Testis (tissue), 3 donors: Measurements from ENCODE around the gene HS3ST5. TPM values are rescaled to one million over a fixed set of nuclear protein-coding genes. Genes with fewer than 3 reads are reported as not detected.

Experiments
- DNase-seq: peaks from one replicate; pipeline ENCODE4 v3.0.0-alpha.2; 2019
- H3K27ac ChIP-seq, 2 donors: fragments of 200-600 bp; sonication (generic); one replicate each; pipeline ENCODE4 v1.5.1; 2019
- H3K27me3 ChIP-seq: fragments of 200-600 bp; sonication (generic); one replicate; pipeline ENCODE4 v1.5.1; 2019
- H3K36me3 ChIP-seq: fragments of 200-600 bp; sonication (generic); one replicate; pipeline ENCODE4 v1.5.1; 2017; ENCODE audit warnings: low read depth; ENCODE audit errors: missing control alignments
- H3K4me1 ChIP-seq: fragments of 200-600 bp; sonication (generic); one replicate; pipeline ENCODE4 v1.5.1; 2019
- H3K4me3 ChIP-seq, 2 donors: fragments of 200-600 bp; sonication (generic); one replicate each; pipeline ENCODE4 v1.5.1; 2017 to 2019
- H3K9me3 ChIP-seq: fragments of 200-600 bp; sonication (generic); one replicate; pipeline ENCODE4 v1.5.1; 2017
- CTCF ChIP-seq, 3 experiments: fragments of 450-650 bp in 2 of 3; fragments of 200-600 bp in 1 of 3; sonication (generic) in 1 of 3; IDR thresholded peaks; one replicate each; pipeline ENCODE4 v1.5.1; 2016 to 2019; ENCODE audit warnings: antibody characterized with exemption in 3 of 3, mild to moderate bottlenecking in 2 of 3, moderate library complexity in 1 of 3
- POLR2A ChIP-seq: fragments of 450-650 bp; IDR thresholded peaks from one replicate; pipeline ENCODE4 v1.6.1; 2017; ENCODE audit warnings: antibody characterized with exemption, mild to moderate bottlenecking, moderate library complexity
- WGBS, 2 donors: methylation state at CpG; one replicate each; pipeline ENCODE4 v1.1.5; 2018; 5-methylcytosine and 5-hydroxymethylcytosine counted together
- intact Hi-C: fragments of 100-400 bp; cut with DNase I; formaldehyde crosslinking; loops from one replicate; pipeline ENCODE4 v1.15.1; 2023; ENCODE audit warnings: low total_unique reads
- polyA plus RNA-seq: library from polyadenylated mRNA; stranded (reverse); fragments of 350-450 nt; fragmentation: Illumina TruSeq; extraction: RNeasy Lipid Tissue Mini Kit (QIAGEN cat#74804); gene quantifications from one replicate; pipeline ENCODE4 v1.2.3, GENCODE V29; 2014; ENCODE audit warnings: low read depth, low replicate concordance; ENCODE audit not compliant: insufficient read depth
- total RNA-seq, 2 donors: library from RNA; depleted of rRNA; stranded (reverse); fragments of >200 nt; gene quantifications; one replicate each; pipeline ENCODE4 v1.2.3, GENCODE V29; 2016

Gene HS3ST5
- total and polyA plus RNA-seq, 3 donors from 2014 or later: 0.12 to 0.20 (median 0.16) TPM

DNA sequence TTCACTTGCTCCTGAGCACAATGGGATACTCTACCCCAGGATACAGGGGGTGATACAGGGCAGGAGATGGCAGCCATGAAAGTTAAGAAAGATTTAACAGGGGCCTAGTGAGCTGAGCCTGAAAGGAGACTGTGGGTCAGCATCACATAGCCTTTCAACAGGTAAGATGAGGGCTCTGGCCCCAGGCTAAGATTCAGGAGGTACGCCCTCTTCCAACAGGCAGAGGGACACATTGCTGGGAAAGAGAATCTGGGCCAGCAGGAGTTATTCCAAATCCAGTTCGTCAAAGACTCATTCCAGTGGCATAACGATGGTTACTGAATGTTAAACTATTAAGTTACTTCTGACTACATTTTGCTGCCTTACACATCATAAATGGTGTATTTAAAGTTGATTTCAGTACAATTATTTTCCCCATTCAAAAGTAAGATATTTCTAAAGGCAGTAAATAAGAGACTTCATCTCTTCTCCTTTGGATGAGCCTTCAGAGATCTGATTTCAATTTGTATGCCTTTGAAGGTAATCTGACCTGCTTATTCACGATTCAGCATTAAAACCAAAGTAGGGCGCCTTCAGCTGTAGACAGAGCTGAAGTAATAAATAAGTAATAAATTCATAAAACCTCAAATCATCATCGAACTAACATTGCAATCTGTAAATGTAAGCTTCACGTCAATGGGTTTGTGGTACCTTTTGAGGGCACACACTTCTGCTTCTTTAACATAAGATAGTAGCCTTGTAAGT is 62.4 kb downstream of the HS3ST5 start:
- no peaks in the 10 kb centered on the region for H3K9me3 ChIP-seq
- H3K4me3 ChIP-seq: no peak overlapping the region
- DNase-seq: no peak
- H3K27ac ChIP-seq: no peak overlapping the region
- 86% methylated on average over 7 of the region's 7 CpGs for WGBS, 2 donors
- no peaks in the 10 kb centered on the region for H3K4me1 ChIP-seq
- H3K27me3 ChIP-seq: no peaks in the 10 kb centered on the region
- intact Hi-C loops: no loop called here
- H3K36me3 ChIP-seq: no peaks in the 10 kb centered on the region
- TF ChIP-seq CTCF (IDR thresholded peaks at IDR 0.05): no peak
- TF ChIP-seq POLR2A: no peak

GRCh38 chr6:114277220-114277619 is 65.6 kb downstream of the HS3ST5 start:
- intact Hi-C loops: no loop called here
- no peak overlapping the region for H3K4me3 ChIP-seq
- WGBS, 2 donors: 56 to 66% methylated on average over 2 of the region's 2 CpGs
- no peak overlapping the region for H3K27ac ChIP-seq
- no peak for DNase-seq
- no peaks in the 10 kb centered on the region for H3K4me1 ChIP-seq
- no peak for TF ChIP-seq CTCF (IDR thresholded peaks at IDR 0.05)
- no peak for TF ChIP-seq POLR2A
- H3K27me3 ChIP-seq: no peaks in the 10 kb centered on the region
- no peaks in the 10 kb centered on the region for H3K9me3 ChIP-seq
- H3K36me3 ChIP-seq: no peaks in the 10 kb centered on the region

- Histone ChIP-seq H3K9me3 (no peaks in the 10 kb centered on the region), H3K36me3 (no peaks in the 10 kb centered on the region), H3K4me3 (no peak overlapping the region), H3K4me1 (no peaks in the 10 kb centered on the region), H3K27me3 (no peaks in the 10 kb centered on the region), H3K27ac (no peak overlapping the region)
- 81 to 82% methylated on average over 2 of the region's 2 CpGs for WGBS, 2 donors
- intact Hi-C loops: no loop called here
- no peak for TF ChIP-seq CTCF (IDR thresholded peaks at IDR 0.05)
- TF ChIP-seq POLR2A: no peak
- DNase-seq: no peak
Measured at GRCh38 chr6:114276783-114277182, 66.0 kb downstream of the HS3ST5 start.

DNA sequence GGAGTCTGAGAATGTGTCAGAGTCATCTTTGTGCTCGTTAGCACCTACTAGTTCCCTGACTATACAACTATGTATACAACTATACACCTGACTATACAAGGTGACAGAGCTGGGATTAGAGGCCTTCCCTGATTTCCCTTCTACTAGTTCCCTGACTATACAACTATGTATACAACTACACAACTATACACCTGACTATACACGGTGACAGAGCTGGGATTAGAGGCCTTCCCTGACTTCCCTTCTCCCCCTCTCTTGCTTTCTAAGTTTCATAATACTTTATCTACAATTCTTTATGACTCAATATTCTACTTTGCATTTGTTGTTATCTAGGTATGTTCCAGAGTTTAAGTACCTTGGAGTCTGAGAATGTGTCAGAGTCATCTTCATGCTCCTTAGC is 68.0 kb downstream of the HS3ST5 start:
- TF ChIP-seq CTCF (IDR thresholded peaks at IDR 0.05) (no peak), POLR2A (no peak)
- Histone ChIP-seq H3K27me3 (no peaks in the 10 kb centered on the region), H3K4me1 (no peaks in the 10 kb centered on the region), H3K9me3 (no peaks in the 10 kb centered on the region), H3K4me3 (no peak overlapping the region), H3K27ac (no peak overlapping the region), H3K36me3 (no peaks in the 10 kb centered on the region)
- DNase-seq: no peak
- 79 to 85% methylated on average over 2 of the region's 2 CpGs for WGBS, 2 donors
- intact Hi-C loops: no loop called here

DNA sequence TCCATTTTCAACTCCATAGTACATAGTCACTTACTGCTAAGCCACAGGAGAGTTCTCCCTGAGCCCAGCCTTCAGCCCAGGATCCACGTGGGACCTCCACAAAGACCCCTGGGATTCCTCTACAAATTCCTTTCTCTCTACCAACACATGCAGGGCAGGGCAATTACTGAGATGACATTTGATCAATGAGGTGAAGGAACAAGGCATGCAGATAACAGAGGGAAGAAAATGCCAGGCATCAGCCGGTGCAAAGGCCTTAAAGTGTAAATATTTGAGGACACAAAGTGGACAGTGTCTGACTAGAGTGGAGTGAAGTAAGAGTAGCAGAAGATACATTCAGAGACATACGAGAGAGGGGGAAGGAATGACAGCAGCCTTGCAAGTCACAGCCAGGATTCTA is 70.2 kb downstream of the HS3ST5 start:
- no peak for TF ChIP-seq POLR2A
- 62 to 84% methylated on average over 3 of the region's 3 CpGs for WGBS, 2 donors
- Histone ChIP-seq H3K27ac (no peak overlapping the region), H3K4me3 (no peak overlapping the region), H3K4me1 (no peaks in the 10 kb centered on the region), H3K9me3 (no peaks in the 10 kb centered on the region), H3K36me3 (no peaks in the 10 kb centered on the region), H3K27me3 (no peaks in the 10 kb centered on the region)
- DNase-seq: no peak
- intact Hi-C loops: no loop called here
